LNCaP clone FGC (cell line): ENCODE data around the gene LRRC59.

ENCODE experiments used
- DNase-seq: peaks from one replicate; pipeline ENCODE4 v3.0.0-alpha.2; 2011; ENCODE audit warnings: low read depth
- H3K4me3 ChIP-seq: 2 replicates; pipeline ENCODE4 v1.5.1; 2011; ENCODE audit warnings: mild to moderate bottlenecking, low read depth, low read length, control low read depth
- TF ChIP-seq, protein P1 (sequence below): IDR thresholded peaks from 2 replicates; pipeline ENCODE4 v1.5.1; 2012; ENCODE audit warnings: mild to moderate bottlenecking; ENCODE audit not compliant: control insufficient read depth, insufficient read depth; ENCODE audit errors: extremely low read depth

The LRRC59 gene

GRCh38 chr17:50359005-50359699 is 38.2 kb downstream of the LRRC59 start:
- DNase-seq = no peak
- no peak overlapping the region for H3K4me3 ChIP-seq
- TF ChIP-seq, protein P1, sequence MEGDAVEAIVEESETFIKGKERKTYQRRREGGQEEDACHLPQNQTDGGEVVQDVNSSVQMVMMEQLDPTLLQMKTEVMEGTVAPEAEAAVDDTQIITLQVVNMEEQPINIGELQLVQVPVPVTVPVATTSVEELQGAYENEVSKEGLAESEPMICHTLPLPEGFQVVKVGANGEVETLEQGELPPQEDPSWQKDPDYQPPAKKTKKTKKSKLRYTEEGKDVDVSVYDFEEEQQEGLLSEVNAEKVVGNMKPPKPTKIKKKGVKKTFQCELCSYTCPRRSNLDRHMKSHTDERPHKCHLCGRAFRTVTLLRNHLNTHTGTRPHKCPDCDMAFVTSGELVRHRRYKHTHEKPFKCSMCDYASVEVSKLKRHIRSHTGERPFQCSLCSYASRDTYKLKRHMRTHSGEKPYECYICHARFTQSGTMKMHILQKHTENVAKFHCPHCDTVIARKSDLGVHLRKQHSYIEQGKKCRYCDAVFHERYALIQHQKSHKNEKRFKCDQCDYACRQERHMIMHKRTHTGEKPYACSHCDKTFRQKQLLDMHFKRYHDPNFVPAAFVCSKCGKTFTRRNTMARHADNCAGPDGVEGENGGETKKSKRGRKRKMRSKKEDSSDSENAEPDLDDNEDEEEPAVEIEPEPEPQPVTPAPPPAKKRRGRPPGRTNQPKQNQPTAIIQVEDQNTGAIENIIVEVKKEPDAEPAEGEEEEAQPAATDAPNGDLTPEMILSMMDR = no peak

DNA sequence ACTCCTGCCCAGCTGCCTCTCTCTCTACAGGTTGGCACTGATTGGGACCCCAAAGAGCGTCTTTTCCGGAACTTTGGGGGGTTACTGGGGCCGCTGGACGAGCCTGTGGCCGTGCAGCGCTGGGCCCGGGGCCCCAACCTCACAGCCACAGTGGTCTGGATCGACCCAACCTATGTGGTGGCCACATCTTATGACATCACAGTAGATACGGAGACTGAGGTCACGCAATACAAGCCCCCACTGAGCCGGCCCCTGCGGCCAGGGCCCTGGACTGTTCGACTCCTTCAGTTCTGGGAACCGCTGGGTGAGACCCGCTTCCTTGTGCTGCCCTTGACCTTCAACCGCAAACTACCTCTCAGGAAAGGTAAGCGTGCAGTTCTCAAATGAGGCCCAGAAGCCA is 39.1 kb downstream of the LRRC59 start:
- DNase-seq = no peak
- no peak overlapping the region for H3K4me3 ChIP-seq
- TF ChIP-seq, protein P1 = no peak

- H3K4me3 ChIP-seq = no peak overlapping the region
- TF ChIP-seq, protein P1 = no peak
- no peak for DNase-seq
Observed at GRCh38 chr17:50356892-50357510, 40.3 kb downstream of the LRRC59 start.

- DNase-seq = no peak
- no peak overlapping the region for H3K4me3 ChIP-seq
- TF ChIP-seq, protein P1 = no peak
Observed at GRCh38 chr17:50356418-50356817, 40.9 kb downstream of the LRRC59 start.

DNA sequence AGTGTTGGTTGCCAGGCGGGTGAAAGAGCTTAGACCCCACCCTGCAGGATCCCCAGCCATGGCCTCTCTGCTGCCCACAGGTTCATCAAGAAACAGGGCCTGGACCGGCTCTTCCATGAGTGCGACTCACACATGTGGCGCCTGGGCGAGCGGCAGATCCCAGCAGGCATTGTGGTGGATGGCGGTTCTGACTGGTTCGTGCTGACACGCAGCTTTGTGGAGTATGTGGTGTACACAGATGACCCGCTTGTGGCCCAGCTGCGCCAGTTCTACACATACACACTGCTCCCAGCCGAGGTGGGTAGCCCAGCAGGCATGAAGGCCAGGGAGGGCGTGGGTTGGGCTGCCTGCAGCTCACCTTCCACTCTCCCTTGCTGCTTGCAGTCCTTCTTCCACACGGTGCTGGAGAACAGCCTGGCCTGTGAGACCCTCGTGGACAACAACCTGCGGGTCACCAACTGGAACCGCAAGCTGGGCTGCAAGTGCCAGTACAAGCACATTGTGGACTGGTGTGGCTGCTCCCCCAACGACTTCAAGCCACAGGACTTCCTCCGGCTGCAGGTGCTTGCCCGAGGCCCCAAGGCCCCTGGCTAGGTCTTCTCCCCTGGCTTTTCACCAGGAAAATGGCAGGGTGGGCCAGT is 41.5 kb downstream of the LRRC59 start:
- TF ChIP-seq, protein P1 = no peak
- H3K4me3 ChIP-seq = no peak overlapping the region
- no peak for DNase-seq

GRCh38 chr17:50355336-50355700 is 42.0 kb downstream of the LRRC59 start:
- no peak overlapping the region for H3K4me3 ChIP-seq
- TF ChIP-seq, protein P1 = no peak
- no peak for DNase-seq
